Activated CD8-positive, alpha-beta memory T cell treated with anti-CD3 and anti-CD28 coated beads, Interleukin-2, amount 50 U/mL, for 1 hour (primary cell): ENCODE data around the gene SLC12A2.
A peak's percentile ranks its signal among the peaks of the same experiment; 100 is the strongest.

Source experiments
- DNase-seq: peaks from one replicate; pipeline ENCODE4 v3.0.0-alpha.2; 2020; ENCODE audit errors: extremely low read depth

SLC12A2 gene

GRCh38 chr5:128169401-128170017, 85.9 kb downstream of the SLC12A2 start:
- no peak for DNase-seq

DNA sequence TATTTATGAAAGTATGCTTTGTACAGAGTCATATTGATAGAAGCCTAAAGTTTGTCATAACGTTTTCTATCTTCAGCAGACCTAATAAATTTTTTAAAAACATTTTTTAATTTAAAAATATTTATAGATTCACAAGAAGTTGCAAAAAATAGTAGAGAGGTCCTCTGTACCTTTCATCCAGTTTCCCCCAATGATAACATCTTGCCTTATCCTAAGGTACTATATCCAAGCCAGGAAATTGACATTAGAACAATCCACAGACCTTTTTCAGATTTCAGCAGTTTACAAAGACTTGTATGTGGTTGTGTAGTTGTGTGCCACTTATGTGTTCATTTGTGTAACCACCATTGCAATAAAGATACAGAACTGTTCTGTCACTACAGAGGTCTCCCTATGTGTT, 88.5 kb downstream of the SLC12A2 start:
- DNase-seq: no peak

GRCh38 chr5:128174951-128175350, 91.4 kb downstream of the SLC12A2 start:
- DNase-seq: no peak

DNA sequence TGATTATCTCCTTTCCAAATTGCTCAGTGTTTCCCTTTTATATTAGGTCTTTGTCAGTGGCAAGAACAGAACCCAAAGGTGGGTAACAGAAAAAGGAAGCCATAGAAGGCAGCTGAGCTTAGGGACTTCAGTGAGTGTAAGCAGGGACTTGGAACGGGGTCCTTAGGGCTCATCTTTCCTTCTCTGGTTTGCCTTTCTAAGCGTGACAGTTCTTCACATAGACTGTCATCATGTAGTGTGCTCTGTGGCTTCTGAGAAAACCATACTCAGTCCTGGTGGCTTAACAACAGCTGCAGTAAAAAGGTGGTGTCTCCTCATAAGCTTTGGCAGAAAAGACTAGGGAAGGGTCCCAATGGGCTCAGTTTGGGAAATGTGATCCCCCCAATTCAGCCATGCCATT, 108.8 kb downstream of the SLC12A2 start:
- DNase-seq: no peak

DNA sequence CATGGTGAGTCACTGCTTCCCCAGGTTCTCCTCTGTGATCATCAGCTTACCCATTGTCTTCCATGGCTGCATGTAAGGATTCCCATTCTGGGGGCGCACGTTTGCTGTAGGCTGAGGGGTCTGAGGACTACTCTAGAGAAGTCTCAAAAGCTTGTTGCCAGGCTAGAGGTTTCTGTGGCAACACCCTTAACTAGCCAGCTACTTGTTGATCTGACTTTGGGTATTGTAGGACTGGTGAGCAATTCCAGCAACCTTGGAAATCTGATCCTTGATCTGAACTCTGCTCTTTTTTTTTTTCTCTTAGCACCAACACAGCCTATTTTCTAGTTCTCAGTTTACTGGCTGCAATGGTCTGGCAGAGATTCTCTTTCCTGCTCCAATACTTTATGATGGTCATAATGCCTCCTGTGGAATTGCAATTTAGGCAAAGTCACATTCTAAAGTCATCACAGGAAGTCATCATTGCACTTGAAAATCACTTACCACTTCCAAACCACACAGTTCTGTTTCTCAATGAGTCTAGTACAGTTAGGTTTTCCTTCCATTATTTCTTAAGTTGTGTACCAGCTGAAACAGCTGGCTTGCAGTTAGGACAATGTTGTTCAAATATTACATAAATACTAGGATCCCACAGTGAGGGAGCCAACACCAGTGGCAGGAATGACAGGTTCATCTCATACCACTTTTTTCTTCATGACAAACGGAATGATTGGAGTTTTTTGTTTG, 110.3 kb downstream of the SLC12A2 start:
- DNase-seq: no peak

DNA sequence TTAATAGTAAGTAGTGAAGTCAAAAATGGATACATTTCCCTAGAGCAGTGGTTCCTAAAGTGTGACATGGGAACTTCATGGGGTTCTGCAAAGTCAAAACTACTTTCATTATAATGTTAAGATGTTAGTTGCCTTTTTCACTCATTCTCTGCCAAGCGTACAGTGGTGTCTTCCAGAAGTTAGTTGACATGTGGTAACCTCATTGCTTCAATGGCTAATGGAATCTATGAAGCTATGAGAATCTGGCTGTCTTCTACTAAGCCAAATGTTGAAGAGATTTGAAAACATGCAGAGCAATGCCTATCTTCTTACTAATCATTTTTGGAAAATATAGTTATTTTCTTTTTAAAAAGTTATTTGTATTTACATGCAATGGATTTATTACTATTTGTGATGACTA, 111.8 kb downstream of the SLC12A2 start:
- DNase-seq: no peak

- no peak for DNase-seq
These were observed 112.5 kb downstream of the SLC12A2 start for GRCh38 chr5:128196080-128196479.

DNA sequence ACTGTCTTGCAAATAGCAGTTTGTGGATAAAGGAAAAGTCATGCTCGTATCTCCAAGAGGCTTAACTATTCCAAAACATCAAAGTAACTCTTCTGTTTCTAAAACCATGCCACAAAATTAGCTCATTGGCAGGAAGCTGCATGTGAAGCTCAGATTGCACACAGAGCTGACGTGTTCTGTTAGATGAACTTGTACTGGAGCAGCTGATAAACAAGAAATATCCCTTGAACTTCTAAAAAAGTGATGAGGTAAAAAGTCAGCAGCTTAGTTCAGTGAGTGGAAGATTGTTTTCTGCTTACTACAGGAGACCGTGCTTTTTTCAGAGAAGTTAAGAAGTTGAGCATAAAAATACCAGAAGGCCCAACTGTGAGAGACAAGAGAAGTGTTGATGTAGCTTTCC, 113.2 kb downstream of the SLC12A2 start:
- DNase-seq: no peak

DNA sequence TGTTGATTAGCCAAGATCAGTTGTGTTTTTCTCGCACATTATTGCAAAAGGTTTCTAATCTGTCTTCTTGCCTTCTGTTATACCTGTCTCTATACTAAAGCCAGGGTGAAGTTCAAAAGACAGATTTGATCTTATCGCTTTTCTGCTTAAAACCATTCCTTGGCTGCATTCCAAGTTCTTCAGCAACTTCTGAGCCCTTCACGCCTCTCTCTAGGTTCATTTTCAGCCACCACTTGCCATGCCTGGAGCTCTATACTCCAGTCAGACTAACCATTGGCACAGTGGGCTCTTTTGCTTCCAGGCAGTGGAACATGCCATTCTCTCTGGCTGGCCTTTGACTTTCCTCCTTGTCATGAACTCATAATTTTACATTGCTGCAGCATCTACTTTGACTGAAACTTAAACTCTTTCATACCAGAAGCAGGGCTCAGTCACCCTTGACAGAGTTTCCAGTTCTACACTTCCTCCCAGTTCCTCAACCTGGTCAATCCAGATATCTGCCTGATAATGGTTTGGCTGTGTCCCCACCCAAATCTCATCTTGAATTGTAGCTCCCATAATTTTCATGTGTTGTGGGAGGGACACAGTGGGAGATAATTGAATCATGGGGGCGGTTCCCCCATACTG, 114.4 kb downstream of the SLC12A2 start:
- no peak for DNase-seq

DNA sequence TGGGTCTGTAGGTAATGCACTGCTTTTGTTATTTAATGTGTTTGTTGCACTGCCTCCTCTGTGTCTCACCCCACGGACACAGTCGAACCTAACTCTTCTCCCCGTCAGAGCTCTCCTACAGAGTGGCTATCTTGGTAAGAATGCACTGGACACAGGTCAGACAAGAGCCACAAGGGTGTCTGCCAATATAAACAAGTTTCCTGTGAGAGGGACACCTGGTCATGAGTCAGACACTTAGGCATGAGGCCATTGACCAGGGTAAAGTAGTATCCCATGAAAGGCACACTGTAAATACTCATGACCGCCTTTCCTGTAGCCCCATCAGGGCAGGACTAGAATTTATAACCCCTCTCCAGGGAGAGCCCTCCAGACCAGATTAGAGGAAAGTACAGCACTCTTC, 115.5 kb downstream of the SLC12A2 start:
- no peak for DNase-seq

DNA sequence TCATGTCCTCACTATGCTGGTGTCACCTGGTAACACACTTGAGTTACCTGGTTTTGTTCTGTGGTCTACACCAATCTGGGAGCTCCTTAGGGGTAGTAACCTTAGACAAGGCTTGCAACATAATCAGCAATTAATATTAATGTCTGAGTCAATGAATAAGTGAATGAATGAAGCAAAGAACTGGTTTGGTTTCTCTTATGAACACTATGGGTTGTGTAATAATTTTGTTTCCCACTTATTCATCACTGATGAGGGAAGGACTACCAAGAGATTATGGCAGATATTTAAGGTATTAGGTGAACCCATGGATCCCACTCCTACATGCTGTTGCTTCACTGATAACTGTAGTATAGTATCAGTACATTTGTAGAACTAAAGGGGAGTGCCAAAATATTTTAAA, 116.0 kb downstream of the SLC12A2 start:
- no peak for DNase-seq

- DNase-seq: peak; percentile 40
These were observed 117.7 kb downstream of the SLC12A2 start for GRCh38 chr5:128201065-128201926.

GRCh38 chr5:128202320-128202719, 118.8 kb downstream of the SLC12A2 start:
- DNase-seq: no peak

DNA sequence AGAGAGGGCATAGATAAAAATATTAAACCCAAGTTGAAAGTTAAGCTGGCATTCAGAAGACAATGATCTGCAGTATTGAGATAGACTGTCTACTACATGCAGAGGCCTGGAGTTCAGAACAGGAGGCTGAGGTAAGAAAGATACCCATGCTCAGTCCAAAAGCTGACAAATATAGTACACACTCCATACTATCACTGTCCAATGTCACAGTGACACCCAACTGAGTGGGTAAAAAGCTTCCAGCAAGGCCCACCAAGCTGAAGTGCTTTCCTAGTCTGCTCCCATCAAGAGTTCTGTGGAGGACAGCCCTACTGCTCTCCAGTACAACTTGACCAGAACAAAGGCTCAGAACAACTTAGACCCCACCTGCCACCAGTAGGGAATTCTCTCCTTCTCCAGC, 124.9 kb downstream of the SLC12A2 start:
- no peak for DNase-seq

- DNase-seq: no peak
These were observed 128.7 kb downstream of the SLC12A2 start for GRCh38 chr5:128212191-128212806.

DNA sequence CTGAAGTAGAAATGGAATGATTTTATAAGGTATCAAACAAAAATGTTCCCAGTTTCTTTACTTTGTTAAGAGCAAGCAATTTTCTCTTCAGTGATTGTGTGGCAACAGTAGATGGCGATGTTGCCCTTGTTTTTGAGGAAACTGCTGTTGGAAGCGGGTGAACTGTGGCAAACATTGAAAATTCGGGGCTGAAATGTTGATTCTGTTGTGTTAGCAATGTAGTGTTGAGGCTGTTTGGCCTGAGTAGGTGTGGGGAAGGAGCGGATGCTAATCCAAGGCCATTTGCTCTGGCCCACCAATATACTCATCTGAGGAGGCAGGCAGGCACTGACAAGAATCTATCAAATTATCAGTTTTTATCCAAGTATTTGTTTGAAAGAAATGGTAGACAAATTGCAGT, 129.8 kb downstream of the SLC12A2 start:
- DNase-seq: no peak

DNA sequence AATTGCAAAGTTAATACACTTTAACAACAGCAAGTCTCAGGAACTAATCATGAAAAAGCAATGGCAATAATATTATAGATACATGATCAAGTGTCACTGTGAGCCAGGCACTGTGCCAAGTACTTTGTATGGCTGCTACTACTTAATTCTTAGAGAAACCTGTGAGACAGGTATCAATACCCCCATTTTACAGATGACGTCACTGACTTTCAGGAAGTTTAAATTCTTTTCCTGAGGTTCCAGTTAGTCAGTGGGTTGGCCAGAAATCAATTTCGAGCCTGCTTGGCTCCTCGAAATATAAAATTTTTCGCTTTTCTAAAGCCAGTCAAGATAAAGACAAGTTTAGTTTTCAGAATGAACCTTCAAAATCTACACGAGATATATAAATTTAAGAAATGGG, 130.3 kb downstream of the SLC12A2 start:
- no peak for DNase-seq

GRCh38 chr5:128216285-128216684, 132.7 kb downstream of the SLC12A2 start:
- DNase-seq: no peak

DNA sequence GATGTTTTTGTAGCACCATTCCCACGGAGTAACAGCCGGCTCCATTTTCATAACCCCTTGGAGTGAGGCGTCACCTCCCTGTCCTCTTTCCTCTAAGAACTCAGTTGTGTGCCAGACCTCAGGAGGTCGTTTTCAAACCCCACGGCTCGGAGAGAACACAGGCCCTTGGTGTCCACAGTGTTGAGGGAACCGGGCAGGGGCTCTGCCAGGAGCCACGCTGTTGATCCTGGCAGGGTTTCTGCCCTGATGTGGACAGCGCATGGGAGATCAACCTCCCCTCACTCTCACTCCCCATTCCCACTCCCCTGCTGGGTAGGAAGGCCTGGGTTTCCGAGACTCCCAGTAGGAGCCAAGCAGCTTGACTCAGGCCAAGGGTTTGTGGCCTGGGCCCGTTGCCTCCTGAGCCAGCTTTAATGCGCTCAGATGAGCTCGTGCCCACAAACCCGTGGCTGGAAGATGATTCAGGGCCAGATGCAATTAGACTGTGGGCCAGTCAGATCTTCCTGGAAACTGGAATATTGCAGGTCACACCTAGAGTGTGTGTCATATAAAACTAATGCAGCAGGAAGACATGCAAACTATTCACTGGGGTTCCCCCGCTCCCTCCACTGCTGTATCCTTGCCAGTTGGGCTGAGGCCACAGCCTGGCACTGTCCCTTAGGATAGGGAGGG, 133.4 kb downstream of the SLC12A2 start:
- DNase-seq: no peak

- DNase-seq: no peak
These were observed 137.3 kb downstream of the SLC12A2 start for GRCh38 chr5:128220841-128221240.

- DNase-seq: no peak
These were observed 140.8 kb downstream of the SLC12A2 start for GRCh38 chr5:128224336-128224735.
